Fibroblast of villous mesenchyme (primary cell): ENCODE results near the gene PRKN. TPM values are rescaled to one million over a fixed set of nuclear protein-coding genes. Genes with fewer than 3 reads are reported as not detected.
"Not testable (repeated sequence)": the region's sequence is repeated elsewhere in the genome, so short reads cannot be mapped to it uniquely, and the experiment has no call there.

Experiments
- DNase-seq: peaks from one replicate; pipeline ENCODE4 v3.0.0-alpha.2; 2010; ENCODE audit warnings: low read depth
- H3K4me3 ChIP-seq: 2 replicates; pipeline ENCODE4 v1.5.1; 2011; ENCODE audit warnings: low read depth, mild to moderate bottlenecking, low read length
- total RNA-seq: library from RNA; depleted of rRNA; stranded (reverse); fragments of >200 nt; gene quantifications from 2 replicates; pipeline ENCODE4 v1.2.3, GENCODE V29; 2012
- TF ChIP-seq, protein P1 (sequence below): IDR thresholded peaks from 2 replicates; pipeline ENCODE4 v1.5.1; 2012; ENCODE audit warnings: low read depth, mild to moderate bottlenecking, low read length; ENCODE audit not compliant: insufficient read depth

Gene PRKN
- total RNA-seq, 1 donor, result 2.2 TPM

GRCh38 chr6:162395181-162395580, 332.4 kb downstream of the PRKN start:
- TF ChIP-seq, protein P1, sequence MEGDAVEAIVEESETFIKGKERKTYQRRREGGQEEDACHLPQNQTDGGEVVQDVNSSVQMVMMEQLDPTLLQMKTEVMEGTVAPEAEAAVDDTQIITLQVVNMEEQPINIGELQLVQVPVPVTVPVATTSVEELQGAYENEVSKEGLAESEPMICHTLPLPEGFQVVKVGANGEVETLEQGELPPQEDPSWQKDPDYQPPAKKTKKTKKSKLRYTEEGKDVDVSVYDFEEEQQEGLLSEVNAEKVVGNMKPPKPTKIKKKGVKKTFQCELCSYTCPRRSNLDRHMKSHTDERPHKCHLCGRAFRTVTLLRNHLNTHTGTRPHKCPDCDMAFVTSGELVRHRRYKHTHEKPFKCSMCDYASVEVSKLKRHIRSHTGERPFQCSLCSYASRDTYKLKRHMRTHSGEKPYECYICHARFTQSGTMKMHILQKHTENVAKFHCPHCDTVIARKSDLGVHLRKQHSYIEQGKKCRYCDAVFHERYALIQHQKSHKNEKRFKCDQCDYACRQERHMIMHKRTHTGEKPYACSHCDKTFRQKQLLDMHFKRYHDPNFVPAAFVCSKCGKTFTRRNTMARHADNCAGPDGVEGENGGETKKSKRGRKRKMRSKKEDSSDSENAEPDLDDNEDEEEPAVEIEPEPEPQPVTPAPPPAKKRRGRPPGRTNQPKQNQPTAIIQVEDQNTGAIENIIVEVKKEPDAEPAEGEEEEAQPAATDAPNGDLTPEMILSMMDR, result no peak
- H3K4me3 ChIP-seq, result no peak overlapping the region
- DNase-seq, result no peak

DNA sequence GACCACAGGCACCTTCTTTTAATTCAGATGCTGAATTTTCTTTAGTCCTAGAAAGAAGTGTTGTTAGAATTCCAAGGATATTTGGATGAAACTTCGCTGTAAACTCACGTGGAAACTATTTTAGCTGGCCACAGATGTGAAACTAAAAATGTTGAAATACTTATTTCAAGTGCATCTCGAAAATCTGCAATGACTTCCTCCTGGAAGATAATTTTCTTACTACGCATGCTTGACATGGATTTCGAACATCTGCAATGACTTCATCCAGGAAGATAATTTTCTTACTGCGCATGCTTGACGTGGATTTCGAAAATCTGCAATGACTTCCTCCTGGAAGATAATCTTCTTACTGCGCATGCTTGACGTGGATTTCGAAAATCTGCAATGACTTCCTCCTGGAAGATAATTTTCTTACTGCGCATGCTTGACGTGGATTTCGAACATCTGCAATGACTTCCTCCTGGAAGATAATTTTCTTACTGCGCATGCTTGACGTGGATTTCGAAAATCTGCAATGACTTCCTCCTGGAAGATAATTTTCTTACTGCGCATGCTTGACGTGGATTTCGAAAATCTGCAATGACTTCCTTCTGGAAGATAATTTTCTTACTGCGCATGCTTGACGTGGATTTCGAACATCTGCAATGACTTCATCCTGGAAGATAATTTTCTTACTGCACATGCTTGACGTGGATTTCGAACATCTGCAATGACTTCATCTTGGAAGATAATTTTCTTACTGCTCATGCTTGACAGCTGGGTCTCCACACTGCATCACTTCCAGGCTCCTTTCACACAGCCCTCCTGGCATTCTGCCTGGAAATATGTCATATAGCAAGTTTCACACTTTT, 336.4 kb downstream of the PRKN start:
- peak; percentile 3 for DNase-seq
- not testable (repeated sequence) for H3K4me3 ChIP-seq

GRCh38 chr6:162389343-162390085, 338.1 kb downstream of the PRKN start:
- DNase-seq, result no peak
- TF ChIP-seq, protein P1, result no peak
- H3K4me3 ChIP-seq, result no peak overlapping the region

DNA sequence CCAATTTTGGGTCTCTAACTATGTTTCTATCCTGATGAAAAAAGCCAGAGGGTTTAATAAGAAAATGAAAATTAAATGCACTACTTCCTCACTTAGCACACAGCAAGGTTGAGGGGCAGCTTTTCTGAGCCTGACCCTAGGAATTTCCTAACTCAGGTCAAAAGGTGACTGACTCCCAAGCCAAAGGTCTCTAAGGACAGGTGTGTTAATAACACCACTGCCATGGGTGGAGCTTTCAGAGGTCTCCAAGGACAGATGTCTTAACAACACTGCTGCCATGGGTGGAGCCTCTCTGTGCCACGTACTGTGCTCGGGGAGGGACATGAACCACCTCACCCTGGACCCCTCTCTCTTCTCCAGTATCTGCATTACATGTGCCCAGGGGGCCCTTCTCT, 339.2 kb downstream of the PRKN start:
- TF ChIP-seq, protein P1, result no peak

DNA sequence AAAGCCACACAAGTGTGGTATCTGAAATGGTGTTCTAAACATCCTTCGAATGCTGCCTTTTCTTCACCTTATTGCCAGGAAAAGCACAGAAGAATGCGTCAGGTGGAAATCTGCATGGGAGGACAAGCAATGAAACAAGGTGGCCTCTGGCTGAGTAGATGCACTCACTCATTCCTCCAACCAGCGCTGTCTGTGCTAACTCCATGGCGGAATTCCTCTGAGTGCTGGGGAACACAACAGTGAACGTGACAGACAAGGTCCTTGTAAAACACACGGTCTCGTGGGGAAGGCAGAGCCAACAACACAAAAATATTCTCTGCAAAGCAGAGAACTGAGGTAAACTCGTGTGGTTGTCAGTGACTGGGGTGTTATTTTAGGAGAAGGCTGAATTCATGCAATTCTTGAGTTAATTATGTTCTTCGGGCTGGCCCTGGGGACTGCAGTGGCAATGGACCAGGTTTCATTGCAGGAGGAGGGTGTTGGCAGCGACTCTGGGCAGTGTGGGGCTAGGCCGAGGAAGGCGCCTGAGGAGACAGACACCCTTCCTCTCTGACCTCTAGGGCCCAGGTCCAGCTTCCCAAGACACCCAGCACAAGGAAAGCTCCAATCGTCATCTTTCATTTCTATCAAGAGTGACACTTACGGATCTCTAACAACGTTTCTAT, 339.7 kb downstream of the PRKN start:
- TF ChIP-seq, protein P1, result no peak
- H3K4me3 ChIP-seq, result no peak overlapping the region
- DNase-seq, result no peak

More for the DNA sequence above, 339.2 kb downstream of the PRKN start:
- H3K4me3 ChIP-seq, result no peak overlapping the region
- no peak for DNase-seq

DNA sequence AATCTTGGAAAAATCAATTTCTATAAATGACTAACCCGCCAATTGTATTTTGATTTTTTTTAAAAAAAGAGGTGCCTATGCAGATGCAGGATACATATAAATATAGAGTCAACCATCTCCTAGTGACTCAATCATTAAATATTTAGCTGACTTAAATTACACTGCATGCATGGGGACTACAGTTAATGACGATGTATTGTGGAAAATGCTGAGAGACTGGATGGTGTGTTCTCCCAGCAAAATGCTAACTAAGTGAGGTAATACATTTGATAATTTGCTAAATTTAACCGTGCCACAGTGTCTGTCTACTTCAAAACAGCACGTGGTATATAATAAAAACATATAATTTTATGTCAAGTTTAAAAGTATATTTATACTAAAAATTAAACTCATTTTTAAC, 341.6 kb downstream of the PRKN start:
- no peak overlapping the region for H3K4me3 ChIP-seq
- no peak for DNase-seq
- TF ChIP-seq, protein P1, result no peak
